Mesothelial cell of epicardium (in vitro differentiated cells): ENCODE results near the gene SLFN13. TPM values are rescaled to one million over a fixed set of nuclear protein-coding genes. Genes with fewer than 3 reads are reported as not detected.

Source experiments
- DNase-seq, 2 experiments: peaks; one replicate each; pipeline ENCODE4 v3.0.0; 2021; ENCODE audit warnings: low spot score in 2 of 2; ENCODE audit not compliant: unreplicated experiment in 2 of 2
- H3K27ac Mint-ChIP-seq: 2 replicates; pipeline ENCODE4 v1.8.0; 2021; ENCODE audit warnings: mixed read lengths
- H3K27me3 Mint-ChIP-seq: 2 replicates; pipeline ENCODE4 v1.8.0; 2021; ENCODE audit warnings: low read depth, mixed read lengths
- H3K36me3 Mint-ChIP-seq: 2 replicates; pipeline ENCODE4 v1.8.0; 2021; ENCODE audit warnings: mixed read lengths
- H3K4me1 Mint-ChIP-seq: 2 replicates; pipeline ENCODE4 v1.8.0; 2021; ENCODE audit warnings: mixed read lengths
- H3K4me3 Mint-ChIP-seq: 2 replicates; pipeline ENCODE4 v1.8.0; 2021; ENCODE audit warnings: mild to moderate bottlenecking, moderate library complexity, mixed read lengths
- H3K9me3 Mint-ChIP-seq: 2 replicates; pipeline ENCODE4 v1.8.0; 2021; ENCODE audit warnings: mixed read lengths
- CTCF ChIP-seq: fragments of 200-600 bp; sonication (generic); IDR thresholded peaks from one replicate; pipeline ENCODE4 v1.5.0; 2021; ENCODE audit warnings: antibody characterized with exemption; ENCODE audit not compliant: unreplicated experiment
- total RNA-seq: library from RNA; stranded (reverse); gene quantifications from 3 replicates; pipeline ENCODE4 v1.2.1, GENCODE V29; 2021

Gene SLFN13
- total RNA-seq = 23.1 to 24.7 TPM (median 23.7 TPM) in 3 replicates

GRCh38 chr17:35448214-35448898 is at the start of gene SLFN13:
TSS of gene SLFN13 (minus strand) at chr17:35448766. CDS start at chr17:35445680, 3,086 bp downstream.
- no peaks in the 10 kb centered on the region for H3K9me3 Mint-ChIP-seq
- H3K36me3 Mint-ChIP-seq = no peaks in the 10 kb centered on the region
- peak within 1 kb of the TSS; percentile 65 for H3K27ac Mint-ChIP-seq
- peaks cover 11% of the 10 kb centered on the region for H3K4me1 Mint-ChIP-seq
- H3K4me3 Mint-ChIP-seq = peak within 1 kb of the TSS; percentile 74
- peak in 1 of 2 experiments; percentile 62 for DNase-seq
- peaks cover 39% of the 10 kb centered on the region for H3K27me3 Mint-ChIP-seq
- TF ChIP-seq CTCF = no peak

- no peak overlapping the region for H3K4me3 Mint-ChIP-seq
- TF ChIP-seq CTCF = no peak
- H3K4me1 Mint-ChIP-seq = no peaks in the 10 kb centered on the region
Measured at GRCh38 chr17:35496451-35497290, 48.1 kb upstream of the SLFN13 start.

GRCh38 chr17:35493040-35493439 is 44.5 kb upstream of the SLFN13 start:
- Mint-ChIP-seq H3K9me3 (no peaks in the 10 kb centered on the region), H3K36me3 (no peaks in the 10 kb centered on the region), H3K4me1 (no peaks in the 10 kb centered on the region), H3K27me3 (peaks cover 96% of the 10 kb centered on the region), H3K27ac (no peak overlapping the region), H3K4me3 (no peak overlapping the region)
- no peak for TF ChIP-seq CTCF
- no peak for DNase-seq

More at GRCh38 chr17:35496451-35497290, 48.1 kb upstream of the SLFN13 start:
- H3K36me3 Mint-ChIP-seq = no peaks in the 10 kb centered on the region
- no peak overlapping the region for H3K27ac Mint-ChIP-seq
- peaks cover 6% of the 10 kb centered on the region for H3K9me3 Mint-ChIP-seq
- DNase-seq = no peak
- H3K27me3 Mint-ChIP-seq = peaks cover 96% of the 10 kb centered on the region

GRCh38 chr17:35491417-35491816 is 42.9 kb upstream of the SLFN13 start:
- Mint-ChIP-seq H3K4me1 (peaks cover 3% of the 10 kb centered on the region), H3K27me3 (peaks cover 95% of the 10 kb centered on the region), H3K27ac (no peak overlapping the region), H3K4me3 (no peak overlapping the region), H3K36me3 (no peaks in the 10 kb centered on the region), H3K9me3 (no peaks in the 10 kb centered on the region)
- TF ChIP-seq CTCF = no peak
- no peak for DNase-seq

GRCh38 chr17:35489944-35490343 is 41.4 kb upstream of the SLFN13 start:
- TF ChIP-seq CTCF = no peak
- Mint-ChIP-seq H3K27me3 (peaks cover 95% of the 10 kb centered on the region), H3K9me3 (no peaks in the 10 kb centered on the region), H3K36me3 (no peaks in the 10 kb centered on the region), H3K4me1 (peaks cover 3% of the 10 kb centered on the region), H3K27ac (no peak overlapping the region), H3K4me3 (no peak overlapping the region)
- no peak for DNase-seq
